Right lobe of liver (tissue), 6 donors: ENCODE data around the gene PIGQ. TPM values are rescaled to one million over a fixed set of nuclear protein-coding genes. Genes with fewer than 3 reads are reported as not detected.

Experiments used
- ATAC-seq, 4 donors: fragments of 200-7000 bp; cut with Tn5 transposase; one replicate each; pipeline ENCODE4 v1.9.1; 2020; ENCODE audit warnings: mild to moderate bottlenecking in 4 of 4, moderate library complexity in 4 of 4
- DNase-seq, 3 donors: peaks; one replicate each; pipeline ENCODE4 v3.0.0-alpha.2; 2020
- H3K27ac ChIP-seq, 3 donors: fragments of 200-600 bp; one replicate each; pipeline ENCODE4 v1.8.0; 2022
- H3K27me3 ChIP-seq, 2 donors: fragments of 200-600 bp; one replicate each; pipeline ENCODE4 v1.8.0; 2022
- H3K36me3 ChIP-seq, 4 donors: fragments of 200-600 bp; sonication (generic) in 1 of 4; one replicate each; pipeline versions ENCODE4 v1.5.1 to v1.8.0; 2017 to 2022; ENCODE audit warnings: control low read depth in 1 of 4
- H3K4me1 ChIP-seq, 4 donors: fragments of 200-600 bp; sonication (generic) in 1 of 4; one replicate each; pipeline versions ENCODE4 v1.5.1 to v1.8.0; 2017 to 2022; ENCODE audit warnings: control low read depth in 1 of 4
- H3K4me3 ChIP-seq, 3 donors: fragments of 200-600 bp; one replicate each; pipeline ENCODE4 v1.8.0; 2022
- H3K9me3 ChIP-seq, 4 donors: fragments of 200-600 bp; sonication (generic) in 1 of 4; one replicate each; pipeline versions ENCODE4 v1.5.1 to v1.8.0; 2017 to 2022; ENCODE audit warnings: control low read depth in 1 of 4
- CTCF ChIP-seq, 4 donors: fragments of 200-600 bp in 3 of 4; fragments of 450-650 bp in 1 of 4; IDR thresholded peaks; one replicate each; pipeline versions ENCODE4 v1.5.1 to v1.8.0; 2016 to 2022; ENCODE audit warnings: antibody characterized with exemption in 4 of 4, mild to moderate bottlenecking in 2 of 4
- POLR2A ChIP-seq: fragments of 450-650 bp; IDR thresholded peaks from one replicate; pipeline ENCODE4 v1.6.1; 2017; ENCODE audit warnings: antibody characterized with exemption, mild to moderate bottlenecking
- WGBS: methylation state at CpG from one replicate; pipeline ENCODE4 v1.1.6; 2018; ENCODE audit warnings: low coverage, low lambda C conversion rate; ENCODE audit not compliant: insufficient coverage; ENCODE audit errors: missing lambda C conversion rate; 5-methylcytosine and 5-hydroxymethylcytosine counted together
- intact Hi-C, 2 donors: fragments of 100-400 bp; cut with DNase I; formaldehyde crosslinking; loops; one replicate each; pipeline versions ENCODE4 v1.11.2 to v1.14.1; 2022
- total RNA-seq, 6 experiments: library from RNA; depleted of rRNA in 2 of 6; stranded (reverse); fragments of >200 nt in 2 of 6; fragmentation: NEBNext Ultra II Directional in 3 of 6; extraction: Animal tissue kit (Norgen Biotek cat#: 25700) in 3 of 6; gene quantifications; one replicate each; pipeline versions ENCODE4 v1.1.0 to v1.2.4, GENCODE V29; 2016 to 2023
- donor health status: DM: no; HTN: yes; CAD: no.
- donor health status: DM: no; HTN: no; CAD: no.
- donor health status: DM: no; HTN: no; CAD: no.
- donor health status: DM: no; HTN: yes; CAD: no.
- donor health status: DM: no; HTN: yes; CAD: no.

The PIGQ gene
- total RNA-seq, 6 experiments from 2014 or later, result 19.5 to 32.0 (median 27.8) TPM

- H3K4me3 ChIP-seq, result peak overlapping the region; percentile 79 to 90 (median 82)
- DNase-seq, result no peak
- H3K27me3 ChIP-seq, result no peaks in the 10 kb centered on the region
- no peaks in the 10 kb centered on the region for H3K9me3 ChIP-seq
- TF ChIP-seq CTCF (IDR thresholded peaks at IDR 0.05), result no peak
- no peak for TF ChIP-seq POLR2A
- no peaks in the 10 kb centered on the region for H3K36me3 ChIP-seq
- intact Hi-C loops, result no loop called here
- peaks cover 0 to 66% (median 33%) of the 10 kb centered on the region in 4 donors for H3K4me1 ChIP-seq
- 23% methylated on average over 10 of the region's 10 CpGs for WGBS
- no peak for ATAC-seq
- no peak overlapping the region for H3K27ac ChIP-seq
Measured at GRCh38 chr16:590815-591200, 21.0 kb downstream of the PIGQ start.

- H3K4me1 ChIP-seq, result peaks cover 0 to 66% (median 33%) of the 10 kb centered on the region in 4 donors
- DNase-seq, result no peak
- ATAC-seq, result no peak
- no peaks in the 10 kb centered on the region for H3K9me3 ChIP-seq
- no peak for TF ChIP-seq POLR2A
- TF ChIP-seq CTCF (IDR thresholded peaks at IDR 0.05), result no peak
- peak overlapping the region in 2 of 3 donors; percentile 82 to 90 for H3K4me3 ChIP-seq
- H3K27me3 ChIP-seq, result no peaks in the 10 kb centered on the region
- 31% methylated on average over 3 of the region's 8 CpGs for WGBS
- intact Hi-C loops, result no loop called here
- no peaks in the 10 kb centered on the region for H3K36me3 ChIP-seq
- no peak overlapping the region for H3K27ac ChIP-seq
Measured at GRCh38 chr16:591231-591630, 21.5 kb downstream of the PIGQ start.

- TF ChIP-seq POLR2A, result no peak
- TF ChIP-seq CTCF (IDR thresholded peaks at IDR 0.05), result no peak
- Histone ChIP-seq H3K36me3 (no peaks in the 10 kb centered on the region), H3K27me3 (no peaks in the 10 kb centered on the region), H3K4me3 (peak overlapping the region in 1 of 3 donors; percentile 20), H3K9me3 (no peaks in the 10 kb centered on the region), H3K4me1 (peaks cover 0 to 62% (median 34%) of the 10 kb centered on the region in 4 donors), H3K27ac (peak overlapping the region; percentile 59 to 80 (median 65))
- ATAC-seq, result no peak
- intact Hi-C loops, result no loop called here
- 59% methylated on average over 4 of the region's 15 CpGs for WGBS
- no peak for DNase-seq
Measured at GRCh38 chr16:591892-592517, 22.2 kb downstream of the PIGQ start.

- Histone ChIP-seq H3K9me3 (no peaks in the 10 kb centered on the region), H3K27me3 (no peaks in the 10 kb centered on the region), H3K4me3 (peak overlapping the region in 1 of 3 donors; percentile 20), H3K4me1 (peaks cover 0 to 56% (median 31%) of the 10 kb centered on the region in 4 donors), H3K27ac (peak overlapping the region; percentile 59 to 80 (median 65)), H3K36me3 (no peaks in the 10 kb centered on the region)
- intact Hi-C loops, result no loop called here
- ATAC-seq (peak; percentile 3 to 32 (median 17)), DNase-seq (peak; percentile 66 to 89 (median 86))
- TF ChIP-seq POLR2A (peak; percentile 26), CTCF (IDR thresholded peaks at IDR 0.05) (peak in 3 of 4 donors; percentile 19 to 26 (median 23))
- WGBS, result 21% methylated on average over 11 of the region's 24 CpGs
Measured at GRCh38 chr16:592518-593306, 22.9 kb downstream of the PIGQ start.
